Thymus (tissue), 11 donors: ENCODE data around the gene GIPC1. TPM values are rescaled to one million over a fixed set of nuclear protein-coding genes. Genes with fewer than 3 reads are reported as not detected.
"Not testable (repeated sequence)": the region's sequence is repeated elsewhere in the genome, so short reads cannot be mapped to it uniquely, and the experiment has no call there.

Experiments
- DNase-seq, 9 donors: peaks; one replicate each; pipeline ENCODE4 v3.0.0-alpha.2; 2013; ENCODE audit warnings: low spot score in 9 of 9, low read depth in 6 of 9, missing footprints in 1 of 9
- H3K27ac ChIP-seq, 2 donors: one replicate each; pipeline ENCODE4 v1.5.1; 2013; ENCODE audit warnings: control low read depth in 1 of 2, low read depth in 1 of 2, low read length in 1 of 2, mild to moderate bottlenecking in 1 of 2, moderate library complexity in 1 of 2
- H3K27me3 ChIP-seq, 2 donors: one replicate each; pipeline ENCODE4 v1.5.1; 2013; ENCODE audit warnings: low read length in 1 of 2; ENCODE audit not compliant: control insufficient read depth in 2 of 2, insufficient read depth in 1 of 2
- H3K36me3 ChIP-seq, 2 donors: one replicate each; pipeline ENCODE4 v1.5.1; 2013; ENCODE audit warnings: low read length in 1 of 2, mild to moderate bottlenecking in 1 of 2, moderate library complexity in 1 of 2; ENCODE audit not compliant: control insufficient read depth in 2 of 2, insufficient read depth in 2 of 2
- H3K4me1 ChIP-seq, 2 donors: one replicate each; pipeline ENCODE4 v1.5.1; 2013; ENCODE audit warnings: low read length in 2 of 2; ENCODE audit not compliant: control insufficient read depth in 2 of 2, insufficient read depth in 2 of 2
- H3K4me3 ChIP-seq, 2 donors: one replicate each; pipeline ENCODE4 v1.5.1; 2013; ENCODE audit warnings: low read length in 2 of 2, control low read depth in 1 of 2, mild to moderate bottlenecking in 1 of 2
- H3K9me3 ChIP-seq, 2 donors: one replicate each; pipeline ENCODE4 v1.5.1; 2013; ENCODE audit warnings: low read length in 1 of 2, mild to moderate bottlenecking in 1 of 2; ENCODE audit not compliant: control insufficient read depth in 2 of 2, insufficient read depth in 1 of 2
- WGBS: extraction: QIAGEN DNeasy Blood & Tissue Kit; methylation state at CpG from one replicate; pipeline ENCODE4 v1.1.7; 2013; 5-methylcytosine and 5-hydroxymethylcytosine counted together
- polyA plus RNA-seq: library from polyadenylated mRNA; stranded (reverse); fragments of 200-250 nt; gene quantifications from one replicate; pipeline ENCODE4 v1.2.3, GENCODE V29; 2013
- total RNA-seq: library from RNA; stranded (reverse); fragments of 120-200 nt; gene quantifications from one replicate; pipeline ENCODE4 v1.2.4, GENCODE V29; 2013
- donor health status: healthy.

Gene GIPC1
- total and polyA plus RNA-seq, 2 donors = 58.5 to 63.1 TPM

GRCh38 chr19:14515501-14516047, 19.6 kb upstream of the GIPC1 start:
- H3K27ac ChIP-seq = peak overlapping the region in 1 of 2 donors; percentile 28
- no peak for DNase-seq
- WGBS = 95% methylated on average over 8 of the region's 8 CpGs
- H3K36me3 ChIP-seq = peaks cover 26 to 32% of the 10 kb centered on the region in 2 donors
- H3K27me3 ChIP-seq = no peaks in the 10 kb centered on the region
- H3K9me3 ChIP-seq = peaks cover 0 to 4% of the 10 kb centered on the region in 2 donors
- H3K4me3 ChIP-seq = peak overlapping the region in 1 of 2 donors; percentile 70
- peaks cover 25 to 49% of the 10 kb centered on the region in 2 donors for H3K4me1 ChIP-seq

- Histone ChIP-seq H3K4me3 (peak overlapping the region in 1 of 2 donors; percentile 6), H3K4me1 (peaks cover 22 to 51% of the 10 kb centered on the region in 2 donors), H3K27me3 (no peaks in the 10 kb centered on the region), H3K27ac (peak overlapping the region in 1 of 2 donors; percentile 23), H3K36me3 (peaks cover 26 to 32% of the 10 kb centered on the region in 2 donors), H3K9me3 (no peaks in the 10 kb centered on the region)
- DNase-seq = no peak
- 96% methylated on average over 8 of the region's 8 CpGs for WGBS
These were observed 18.4 kb upstream of the GIPC1 start for GRCh38 chr19:14514215-14514863.

GRCh38 chr19:14512406-14512961, 16.6 kb upstream of the GIPC1 start:
- Histone ChIP-seq H3K27me3 (no peaks in the 10 kb centered on the region), H3K4me1 (peaks cover 35 to 62% of the 10 kb centered on the region in 2 donors), H3K27ac (no peak overlapping the region), H3K9me3 (no peaks in the 10 kb centered on the region), H3K36me3 (peaks cover 26 to 32% of the 10 kb centered on the region in 2 donors), H3K4me3 (no peak overlapping the region)
- DNase-seq = no peak
- WGBS = 98% methylated on average over 14 of the region's 14 CpGs

GRCh38 chr19:14511229-14511593, 15.3 kb upstream of the GIPC1 start:
- peaks cover 44 to 64% of the 10 kb centered on the region in 2 donors for H3K4me1 ChIP-seq
- H3K27me3 ChIP-seq = no peaks in the 10 kb centered on the region
- WGBS = 96% methylated on average over 4 of the region's 4 CpGs
- H3K9me3 ChIP-seq = no peaks in the 10 kb centered on the region
- H3K27ac ChIP-seq = peak overlapping the region in 1 of 2 donors; percentile 27
- peaks cover 22 to 27% of the 10 kb centered on the region in 2 donors for H3K36me3 ChIP-seq
- no peak for DNase-seq
- H3K4me3 ChIP-seq = no peak overlapping the region

- H3K36me3 ChIP-seq = peaks cover 16 to 20% of the 10 kb centered on the region in 2 donors
- H3K4me1 ChIP-seq = peaks cover 44 to 64% of the 10 kb centered on the region in 2 donors
- DNase-seq = no peak
- peak overlapping the region in 1 of 2 donors; percentile 62 for H3K27ac ChIP-seq
- H3K4me3 ChIP-seq = no peak overlapping the region
- 84% methylated on average over 22 of the region's 22 CpGs for WGBS
- no peaks in the 10 kb centered on the region for H3K27me3 ChIP-seq
- H3K9me3 ChIP-seq = no peaks in the 10 kb centered on the region
These were observed 14.6 kb upstream of the GIPC1 start for GRCh38 chr19:14510311-14511228.

- no peak for DNase-seq
- Histone ChIP-seq H3K27ac (peak overlapping the region; percentile 74 to 91), H3K36me3 (no peaks in the 10 kb centered on the region), H3K4me3 (no peak overlapping the region), H3K27me3 (no peaks in the 10 kb centered on the region), H3K4me1 (peaks cover 39 to 62% of the 10 kb centered on the region in 2 donors), H3K9me3 (no peaks in the 10 kb centered on the region)
- WGBS = 86% methylated on average over 12 of the region's 12 CpGs
These were observed 12.0 kb upstream of the GIPC1 start for GRCh38 chr19:14507704-14508542.

- Histone ChIP-seq H3K4me1 (peaks cover 39 to 65% of the 10 kb centered on the region in 2 donors), H3K27ac (peak overlapping the region; percentile 85 to 91)
- WGBS = 53% methylated on average over 19 of the region's 19 CpGs
These were observed 9.7 kb upstream of the GIPC1 start for GRCh38 chr19:14505488-14506239.

GRCh38 chr19:14504575-14504974, 8.6 kb upstream of the GIPC1 start:
- not testable (repeated sequence) for H3K36me3 ChIP-seq, H3K27ac ChIP-seq, H3K9me3 ChIP-seq, DNase-seq, H3K27me3 ChIP-seq, H3K4me3 ChIP-seq
- 96% methylated on average over 8 of the region's 8 CpGs for WGBS
- H3K4me1 ChIP-seq = peaks cover 39 to 55% of the 10 kb centered on the region in 2 donors

More at GRCh38 chr19:14505488-14506239, 9.7 kb upstream of the GIPC1 start:
- Histone ChIP-seq H3K4me3 (no peak overlapping the region), H3K27me3 (no peaks in the 10 kb centered on the region), H3K9me3 (no peaks in the 10 kb centered on the region), H3K36me3 (no peaks in the 10 kb centered on the region)
- DNase-seq = peak in 3 of 9 donors; percentile 68 to 86 (median 78)
